Mucosa of descending colon (tissue), 3 donors: ENCODE measurements around the gene KIF18B. TPM values are rescaled to one million over a fixed set of nuclear protein-coding genes. Genes with fewer than 3 reads are reported as not detected.

Source experiments
- ATAC-seq: fragments of 200-7000 bp; cut with Tn5 transposase; one replicate; pipeline ENCODE4 v1.9.1; 2020; ENCODE audit warnings: mild to moderate bottlenecking, moderate library complexity
- DNase-seq, 3 donors: peaks; one replicate each; pipeline ENCODE4 v3.0.0-alpha.2; 2020
- H3K36me3 ChIP-seq: fragments of 200-600 bp; one replicate; pipeline ENCODE4 v1.8.0; 2021; ENCODE audit warnings: low read depth, mild to moderate bottlenecking
- H3K4me1 ChIP-seq: fragments of 200-600 bp; one replicate; pipeline ENCODE4 v1.8.0; 2021; ENCODE audit warnings: low read depth, mild to moderate bottlenecking
- H3K4me3 ChIP-seq: fragments of 200-600 bp; one replicate; pipeline ENCODE4 v1.8.0; 2021; ENCODE audit warnings: mild to moderate bottlenecking
- H3K9me3 ChIP-seq: fragments of 200-600 bp; one replicate; pipeline ENCODE4 v1.8.0; 2021; ENCODE audit warnings: mild to moderate bottlenecking
- CTCF ChIP-seq: fragments of 200-600 bp; IDR thresholded peaks from one replicate; pipeline ENCODE4 v1.8.0; 2022; ENCODE audit warnings: antibody characterized with exemption, mild to moderate bottlenecking
- intact Hi-C, 2 donors: fragments of 100-400 bp; cut with DNase I in 1 of 2; cut with micrococcal nuclease in 1 of 2; formaldehyde crosslinking; loops; one replicate each; pipeline versions ENCODE4 v1.11.0 to v1.11.1; 2022; cut with DNase I, micrococcal nuclease
- long read RNA-seq, 2 donors: library from polyadenylated mRNA; unstranded; transcript quantifications; one replicate each; pipeline ENCODE4 v2.0.0, GENCODE V29; 2019 to 2021
- total RNA-seq, 3 donors: library from RNA; stranded (reverse); fragmentation: NEBNext Ultra II Directional in 2 of 3; extraction: Animal tissue kit (Norgen Biotek cat#: 25700) in 2 of 3; gene quantifications; one replicate each; pipeline versions ENCODE4 v1.2.1 to v1.2.4, GENCODE V29; 2021 to 2023
- donor health status: DM: no; HTN: no; CAD: no; lungs with moderate emphysema.
- donor health status: DM: no; HTN: no; CAD: no.
- donor health status: DM: no; HTN: yes; CAD: no.

The KIF18B gene
- 10 to 100 TPM in 1 of 3 donors, 1 to 10 TPM in 2; 2.2 to 10.3 (median 4.6) TPM for total RNA-seq
- long read RNA-seq, donor 1, result 0 reads
- long read RNA-seq, donor 2, partial matches to known transcripts, result 0 of 4 reads
- long read RNA-seq, donor 2, other reads (novel, unspliced or antisense), result 4 of 4 reads

GRCh38 chr17:44947461-44948314, at the start of gene KIF18B:
KIF18B (minus strand) TSS chr17:44947773; CDS start chr17:44936344, 11,429 bp downstream.
- no peaks in the 10 kb centered on the region for H3K36me3 ChIP-seq
- peak; percentile 99 for ATAC-seq
- H3K4me1 ChIP-seq, result peaks cover 7% of the 10 kb centered on the region
- peak within 1 kb of the TSS; percentile 32 for H3K4me3 ChIP-seq
- peak; percentile 91 to 93 (median 92) for DNase-seq
- intact Hi-C loops, result no loop called here
- no peak for TF ChIP-seq CTCF
- H3K9me3 ChIP-seq, result no peaks in the 10 kb centered on the region

GRCh38 chr17:44996304-44996703, 48.7 kb upstream of the KIF18B start:
- DNase-seq (no peak), ATAC-seq (no peak)
- intact Hi-C loops, result no loop called here
- no peak for TF ChIP-seq CTCF
- Histone ChIP-seq H3K4me1 (no peaks in the 10 kb centered on the region), H3K9me3 (peaks cover 7% of the 10 kb centered on the region), H3K4me3 (no peak overlapping the region), H3K36me3 (no peaks in the 10 kb centered on the region)

- intact Hi-C loops, result no loop called here
- H3K4me1 ChIP-seq, result no peaks in the 10 kb centered on the region
- no peak for TF ChIP-seq CTCF
- no peaks in the 10 kb centered on the region for H3K36me3 ChIP-seq
- DNase-seq (no peak), ATAC-seq (no peak)
- H3K9me3 ChIP-seq, result peaks cover 7% of the 10 kb centered on the region
- no peak overlapping the region for H3K4me3 ChIP-seq
These were observed 47.9 kb upstream of the KIF18B start for GRCh38 chr17:44995436-44996001.

- TF ChIP-seq CTCF, result no peak
- ATAC-seq, result no peak
- no peaks in the 10 kb centered on the region for H3K4me1 ChIP-seq
- intact Hi-C loops, result no loop called here
- no peak for DNase-seq
- no peak overlapping the region for H3K4me3 ChIP-seq
- no peaks in the 10 kb centered on the region for H3K9me3 ChIP-seq
- no peaks in the 10 kb centered on the region for H3K36me3 ChIP-seq
These were observed 44.8 kb upstream of the KIF18B start for GRCh38 chr17:44992242-44992939.

GRCh38 chr17:44990994-44991393, 43.4 kb upstream of the KIF18B start:
- Histone ChIP-seq H3K4me1 (no peaks in the 10 kb centered on the region), H3K36me3 (no peaks in the 10 kb centered on the region), H3K4me3 (no peak overlapping the region), H3K9me3 (no peaks in the 10 kb centered on the region)
- TF ChIP-seq CTCF, result no peak
- DNase-seq, result no peak
- intact Hi-C loops, result no loop called here
- no peak for ATAC-seq
